ENCODE data around the gene COL2A1. TPM values are rescaled to one million over a fixed set of nuclear protein-coding genes. Genes with fewer than 3 reads are reported as not detected.

Gene COL2A1
- total and polyA plus RNA-seq, 4 donors = 321 TPM; not detected in 3

- no peak for DNase-seq (ENCODE audit: low spot score)
- TF ChIP-seq FOXA1 (IDR thresholded peaks at IDR 0.05) (no peak), TAF1 (conservative IDR thresholded peaks at IDR 0.05) (no peak), CTCF (IDR thresholded peaks at IDR 0.05; ENCODE audit: low read depth, low read length, missing input control) (no peak), JUND (IDR thresholded peaks at IDR 0.05) (no peak), HNF4A (conservative IDR thresholded peaks at IDR 0.05) (no peak), MAX (IDR thresholded peaks at IDR 0.05) (no peak), REST (IDR thresholded peaks at IDR 0.05) (no peak), SP1 (IDR thresholded peaks at IDR 0.05) (no peak), NR2F2 (IDR thresholded peaks at IDR 0.05) (no peak), ZBTB33 (IDR thresholded peaks at IDR 0.05) (no peak), GABPA (IDR thresholded peaks at IDR 0.05 in 1 of 2, conservative IDR thresholded peaks at IDR 0.05 in 1 of 2) (no peak)
- Histone ChIP-seq H3K27ac (ENCODE audit: low read depth in 1 of 2, low read length in 2 of 2) (no peak overlapping the region), H3K9me3 (ENCODE audit: control insufficient read depth in 4 of 4, low read length in 3 of 4) (no peaks in the 10 kb centered on the region), H3K36me3 (ENCODE audit: control insufficient read depth in 4 of 4, insufficient read depth in 3 of 4, low read depth in 1 of 4, low read length in 3 of 4) (no peaks in the 10 kb centered on the region), H3K9ac (ENCODE audit: low read depth in 1 of 2, low read length in 2 of 2) (no peak overlapping the region), H3K4me1 (ENCODE audit: control insufficient read depth in 4 of 4, insufficient read depth in 4 of 4, low read length in 3 of 4) (no peaks in the 10 kb centered on the region), H3K4me3 (ENCODE audit: low read depth in 1 of 3, low read length in 3 of 3) (no peak overlapping the region), H3K27me3 (ENCODE audit: control insufficient read depth in 4 of 4, insufficient read depth in 4 of 4, low read length in 3 of 4) (peaks cover 0 to 5% (median 0%) of the 10 kb centered on the region in 4 donors)
- WGBS = 92% methylated on average over 7 of the region's 7 CpGs
These were observed 11.7 kb upstream of the COL2A1 start for GRCh38 chr12:48015954-48016353.

- no peak overlapping the region for H3K9ac ChIP-seq (ENCODE audit: low read depth in 1 of 2, low read length in 2 of 2)
- H3K36me3 ChIP-seq (ENCODE audit: control insufficient read depth in 4 of 4, insufficient read depth in 3 of 4, low read depth in 1 of 4, low read length in 3 of 4) = no peaks in the 10 kb centered on the region
- H3K4me1 ChIP-seq (ENCODE audit: control insufficient read depth in 4 of 4, insufficient read depth in 4 of 4, low read length in 3 of 4) = no peaks in the 10 kb centered on the region
- H3K9me3 ChIP-seq (ENCODE audit: control insufficient read depth in 4 of 4, low read length in 3 of 4) = no peaks in the 10 kb centered on the region
- WGBS = 7% methylated on average over 1 of the region's 1 CpG
- no peak overlapping the region for H3K27ac ChIP-seq (ENCODE audit: low read depth in 1 of 2, low read length in 2 of 2)
- H3K4me3 ChIP-seq (ENCODE audit: low read depth in 1 of 3, low read length in 3 of 3) = no peak overlapping the region
- peaks cover 0 to 5% (median 0%) of the 10 kb centered on the region in 4 donors for H3K27me3 ChIP-seq (ENCODE audit: control insufficient read depth in 4 of 4, insufficient read depth in 4 of 4, low read length in 3 of 4)
- DNase-seq (ENCODE audit: low spot score) = no peak
- TF ChIP-seq CTCF (IDR thresholded peaks at IDR 0.05; ENCODE audit: low read depth, low read length, missing input control) = no peak
- TF ChIP-seq ATF3 (IDR thresholded peaks at IDR 0.05) = no peak
- TF ChIP-seq EGR1 (IDR thresholded peaks at IDR 0.05; ENCODE audit: low read depth in 2 of 2) = no peak
- no peak for TF ChIP-seq SP1 (IDR thresholded peaks at IDR 0.05)
- TF ChIP-seq JUND (IDR thresholded peaks at IDR 0.05) = no peak
- no peak for TF ChIP-seq RXRA (IDR thresholded peaks at IDR 0.05)
- TF ChIP-seq HNF4A (conservative IDR thresholded peaks at IDR 0.05) = no peak
- TF ChIP-seq RAD21 (IDR thresholded peaks at IDR 0.05) = no peak
- TF ChIP-seq FOXA1 (IDR thresholded peaks at IDR 0.05) = no peak
- no peak for TF ChIP-seq NR2F2 (IDR thresholded peaks at IDR 0.05)
- no peak for TF ChIP-seq YY1 (IDR thresholded peaks at IDR 0.05)
- no peak for TF ChIP-seq FOXA2 (IDR thresholded peaks at IDR 0.05)
- no peak for TF ChIP-seq ZBTB33 (IDR thresholded peaks at IDR 0.05)
These were observed 10.9 kb upstream of the COL2A1 start for GRCh38 chr12:48015129-48015528.

Measured in liver (tissue), 9 donors.